Stimulated activated CD8-positive, alpha-beta memory T cell treated with anti-CD3 and anti-CD28 coated beads, Interleukin-15, amount 100 ng/mL, for 48 hours (primary cell): ENCODE data around the gene ASB3.
"Not testable (repeated sequence)": the region's sequence is repeated elsewhere in the genome, so short reads cannot be mapped to it uniquely, and the experiment has no call there.

Experiments used
- DNase-seq, 2 donors: peaks; one replicate each; pipeline ENCODE4 v3.0.0-alpha.2; 2020; ENCODE audit warnings: low read depth in 2 of 2

The ASB3 gene, protein sequence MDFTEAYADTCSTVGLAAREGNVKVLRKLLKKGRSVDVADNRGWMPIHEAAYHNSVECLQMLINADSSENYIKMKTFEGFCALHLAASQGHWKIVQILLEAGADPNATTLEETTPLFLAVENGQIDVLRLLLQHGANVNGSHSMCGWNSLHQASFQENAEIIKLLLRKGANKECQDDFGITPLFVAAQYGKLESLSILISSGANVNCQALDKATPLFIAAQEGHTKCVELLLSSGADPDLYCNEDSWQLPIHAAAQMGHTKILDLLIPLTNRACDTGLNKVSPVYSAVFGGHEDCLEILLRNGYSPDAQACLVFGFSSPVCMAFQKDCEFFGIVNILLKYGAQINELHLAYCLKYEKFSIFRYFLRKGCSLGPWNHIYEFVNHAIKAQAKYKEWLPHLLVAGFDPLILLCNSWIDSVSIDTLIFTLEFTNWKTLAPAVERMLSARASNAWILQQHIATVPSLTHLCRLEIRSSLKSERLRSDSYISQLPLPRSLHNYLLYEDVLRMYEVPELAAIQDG

DNA sequence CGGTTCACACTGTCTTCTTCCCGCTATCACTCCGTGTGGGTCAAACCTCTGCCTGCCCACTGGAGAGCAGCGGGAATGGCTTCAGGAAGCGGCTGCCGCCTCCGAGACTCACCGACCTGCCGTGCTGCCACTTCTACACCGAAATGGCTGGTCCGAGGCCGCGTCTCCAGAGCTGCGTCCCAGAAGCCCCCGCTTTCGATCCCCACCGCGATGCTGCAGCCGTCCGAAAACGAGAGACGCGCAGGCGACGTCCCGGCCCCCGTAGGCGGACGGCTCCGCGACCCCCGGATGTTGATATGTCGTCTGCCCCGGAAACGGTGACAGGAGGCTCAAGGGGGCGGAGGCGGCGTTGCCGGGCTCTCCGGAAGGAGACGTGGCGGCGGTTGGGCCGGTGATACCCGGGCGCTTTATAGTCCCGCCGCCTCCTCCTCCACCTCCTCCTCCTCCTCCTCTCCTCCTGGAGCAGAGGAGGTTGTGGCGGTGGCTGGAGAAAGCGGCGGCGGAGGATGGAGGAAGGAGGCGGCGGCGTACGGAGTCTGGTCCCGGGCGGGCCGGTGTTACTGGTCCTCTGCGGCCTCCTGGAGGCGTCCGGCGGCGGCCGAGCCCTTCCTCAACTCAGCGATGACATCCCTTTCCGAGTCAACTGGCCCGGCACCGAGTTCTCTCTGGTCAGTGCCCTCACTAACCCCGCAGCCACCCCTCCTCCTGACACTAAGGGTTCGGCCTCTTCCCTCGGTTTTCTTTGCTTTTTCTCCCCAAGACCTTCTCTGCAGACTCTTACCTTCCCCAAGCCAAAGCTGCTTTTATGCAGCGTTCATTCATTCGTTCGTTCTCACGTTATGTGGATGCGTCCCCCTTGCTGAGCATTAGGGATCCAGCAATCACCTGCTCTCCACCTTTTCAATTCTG, at the start of gene ASB3, which contains the start of gene ERLEC1:
Gene ASB3 (minus strand): TSS at position 249 of the 909 bp plus-strand sequence. CDS start 21,381 bp downstream, outside the sequence.
Gene ERLEC1 (plus strand): TSS at position 340 of the 909 bp plus-strand sequence. CDS start 167 bp downstream, at position 507.
- peak; percentile 87 to 90 for DNase-seq

DNA sequence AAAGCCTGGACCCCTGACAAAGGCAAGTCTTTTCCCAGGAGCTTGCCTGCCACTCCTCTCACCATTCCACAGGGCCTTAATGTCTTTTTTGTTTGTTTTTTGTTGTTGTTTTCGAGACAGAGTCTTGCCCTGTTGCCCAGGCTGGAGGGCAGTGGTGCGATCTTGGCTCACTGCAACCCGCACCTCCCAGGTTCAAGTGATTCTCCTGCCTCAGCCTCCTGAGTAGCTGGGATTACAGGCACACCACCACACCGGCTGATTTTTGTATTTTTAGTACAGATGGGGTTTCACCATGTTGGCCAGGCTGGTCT, 43.2 kb upstream of the ASB3 start:
- DNase-seq, result not testable (repeated sequence)

DNA sequence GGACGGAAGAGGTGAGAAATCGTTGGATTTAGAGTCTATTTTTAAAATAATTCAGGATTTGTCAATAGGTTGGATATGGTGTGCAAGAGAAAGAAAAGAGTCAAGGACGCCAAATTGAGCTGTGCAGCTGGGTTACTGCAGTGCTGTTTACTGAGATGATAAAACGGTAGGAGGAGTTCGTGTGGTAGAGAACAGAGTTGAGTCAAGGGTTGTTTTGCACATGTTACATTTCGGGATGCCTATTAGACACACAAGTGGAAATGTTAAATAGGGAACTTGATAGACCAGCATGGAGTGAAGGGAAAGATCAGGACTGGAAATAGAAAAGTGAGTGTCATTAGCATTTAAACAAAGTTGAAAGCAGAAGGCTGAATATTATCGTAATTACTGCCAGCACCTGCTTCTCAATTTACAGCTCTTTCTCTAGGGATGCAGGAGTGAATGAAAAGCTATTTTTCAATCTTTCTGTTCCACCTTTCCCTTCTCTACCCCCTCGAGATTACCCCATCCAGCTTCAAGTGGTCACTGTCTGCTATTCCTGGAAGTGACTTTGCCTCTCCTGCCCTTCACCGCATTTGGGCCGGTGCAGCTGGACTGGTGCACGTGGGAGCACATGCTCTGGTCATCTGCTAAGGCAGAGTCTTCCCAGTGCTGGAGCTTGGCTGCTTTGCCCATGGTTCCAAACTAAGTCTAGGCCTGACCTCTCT, 42.7 kb upstream of the ASB3 start:
- no peak for DNase-seq

DNA sequence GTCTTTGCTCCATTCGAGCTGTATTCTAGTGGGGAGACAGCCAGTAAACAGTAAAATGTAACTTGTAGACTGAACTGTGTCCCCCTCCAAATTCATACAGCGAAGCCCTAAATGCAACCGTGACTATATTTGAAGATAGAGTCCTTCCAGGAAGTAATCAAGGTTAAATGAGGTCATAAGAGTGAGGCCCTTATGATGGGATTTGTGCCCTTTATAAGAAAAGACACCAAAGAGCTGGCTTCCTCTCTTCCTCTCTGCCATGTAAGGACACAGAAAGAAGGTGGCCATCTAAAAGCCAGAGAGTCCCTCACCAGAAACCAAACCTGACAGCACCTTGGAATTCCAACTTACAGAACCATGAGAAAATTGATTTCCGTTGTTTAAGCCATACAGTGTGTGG, 41.6 kb upstream of the ASB3 start:
- DNase-seq, result no peak

DNA sequence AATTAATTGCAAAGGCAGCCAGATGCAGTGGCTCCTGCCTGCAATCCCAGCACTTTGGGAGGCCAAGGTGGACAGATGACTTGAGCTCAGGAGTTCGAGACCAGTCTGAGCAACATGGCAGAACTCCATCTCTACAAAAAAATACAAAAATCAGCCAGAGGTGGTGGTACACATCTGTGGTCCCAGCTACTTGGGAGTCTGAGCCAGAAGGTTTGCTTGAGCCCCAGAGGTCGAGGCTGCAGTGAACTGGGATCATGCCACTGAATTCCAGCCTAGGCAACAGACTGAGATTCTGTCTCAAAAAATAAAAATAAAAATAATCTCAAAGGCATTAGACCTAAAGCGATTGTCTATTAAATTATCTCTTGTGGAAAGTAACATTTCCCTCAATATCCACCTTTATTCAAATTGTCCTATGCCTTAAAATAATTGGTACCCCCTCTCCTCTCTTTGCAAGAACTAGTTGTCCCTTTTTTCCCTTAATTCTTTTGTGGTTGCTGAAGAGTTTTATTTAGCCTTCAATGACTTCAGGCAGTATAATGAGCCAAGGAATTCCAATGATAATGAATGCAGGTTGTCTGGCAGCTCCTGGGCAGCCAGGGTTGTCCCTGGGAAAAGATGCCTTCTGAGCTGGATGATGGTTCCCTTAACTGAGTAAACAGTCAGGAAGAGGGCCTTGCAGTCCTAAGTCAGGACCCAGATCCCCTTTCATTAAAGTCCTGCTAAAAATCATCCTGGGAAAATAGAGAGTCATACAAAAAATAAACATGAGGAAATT, 40.8 kb upstream of the ASB3 start:
- DNase-seq, result no peak

DNA sequence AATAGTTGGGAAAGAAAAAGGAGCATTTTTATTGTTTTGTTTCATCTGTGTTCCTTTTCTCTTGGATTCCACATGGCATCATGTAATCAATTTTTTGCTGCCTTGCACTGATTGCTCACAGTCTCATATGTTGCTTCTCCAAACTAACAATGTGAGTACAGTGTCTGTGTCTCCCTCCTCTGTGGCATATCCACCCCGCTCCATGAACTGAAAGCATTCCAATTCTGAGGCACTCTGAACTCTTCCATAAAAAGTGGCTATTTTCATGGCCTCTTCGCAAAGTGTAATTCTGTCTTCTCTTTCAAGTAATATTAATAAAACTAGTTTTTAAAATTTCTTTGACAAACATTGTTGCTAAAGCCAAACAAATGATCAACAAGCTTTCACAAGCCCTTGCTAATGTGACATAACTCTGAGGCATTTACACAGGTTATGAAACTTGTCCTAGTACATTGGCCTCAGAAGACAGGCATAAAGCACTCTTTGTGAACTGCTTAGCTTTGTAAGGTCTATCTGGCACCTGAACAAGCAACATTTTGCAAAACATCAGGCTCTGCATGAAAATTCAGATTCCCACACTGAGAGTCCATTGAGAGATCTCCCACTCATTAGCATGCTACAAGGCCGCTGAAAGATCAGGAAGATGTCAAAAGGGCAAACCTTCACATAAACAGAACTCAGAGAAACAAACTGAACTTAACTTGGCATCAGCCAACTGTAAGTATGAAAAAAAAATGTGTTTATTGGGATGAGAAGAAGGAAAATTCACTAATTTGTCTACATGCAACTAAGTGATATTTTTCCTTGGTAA, 40.0 kb upstream of the ASB3 start:
- DNase-seq, result no peak

DNA sequence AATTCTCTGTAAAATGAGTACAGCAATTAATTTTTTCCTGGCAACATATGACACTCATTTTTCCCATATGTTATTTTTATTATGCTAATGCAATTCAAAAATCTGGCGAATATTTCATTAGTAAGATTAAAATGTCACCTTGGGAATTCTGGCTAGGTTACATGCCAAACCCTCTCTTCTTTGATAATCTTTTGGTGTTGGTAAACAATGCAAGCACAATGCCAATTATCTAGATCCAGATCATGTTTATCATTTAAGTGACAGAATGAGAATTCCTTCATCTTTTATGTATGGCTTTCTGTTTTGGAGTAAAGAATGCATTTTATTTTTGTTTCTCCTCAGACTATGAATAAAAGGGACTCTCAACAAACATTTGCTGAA, 39.3 kb upstream of the ASB3 start:
- DNase-seq, result no peak

DNA sequence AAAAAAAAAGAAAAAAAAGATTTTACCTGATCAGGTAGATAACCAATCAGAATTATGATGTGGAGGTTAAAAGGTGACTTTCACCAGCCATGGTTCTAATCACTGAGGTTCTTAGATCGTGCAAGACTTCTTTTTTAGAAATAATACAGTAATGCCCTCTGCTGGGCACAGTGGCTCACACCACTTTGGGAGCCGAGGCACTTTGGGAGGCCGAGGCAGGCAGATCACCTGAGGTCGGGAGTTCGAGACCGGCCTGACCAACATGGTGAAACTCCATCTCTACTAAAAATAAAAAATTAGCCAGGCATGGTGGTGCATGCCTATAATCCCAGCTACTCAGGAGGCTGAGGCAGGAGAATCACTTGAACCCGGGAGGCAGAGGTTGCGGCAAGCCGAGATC, 36.9 kb upstream of the ASB3 start:
- peak in 1 of 2 donors; percentile 3 for DNase-seq

DNA sequence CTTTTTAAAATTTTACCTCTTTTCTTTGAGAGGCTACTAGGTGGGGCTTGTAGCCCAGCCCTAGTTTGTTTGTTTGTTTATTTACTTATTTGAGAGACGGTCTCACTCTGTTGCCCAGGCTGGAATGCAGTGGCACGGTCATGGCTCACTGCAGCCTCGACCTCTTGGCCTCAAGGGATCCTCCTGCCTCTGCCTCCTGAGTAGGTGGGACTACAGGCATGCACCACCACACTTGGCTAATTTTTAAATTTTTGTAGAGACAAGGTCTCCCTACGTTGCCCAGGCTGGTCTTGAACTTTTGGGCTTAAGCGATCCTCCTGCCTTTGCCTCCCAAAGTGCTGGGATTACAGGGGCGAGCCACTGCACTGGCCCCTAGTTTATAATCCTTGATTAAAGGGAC, 35.1 kb upstream of the ASB3 start:
- no peak for DNase-seq

DNA sequence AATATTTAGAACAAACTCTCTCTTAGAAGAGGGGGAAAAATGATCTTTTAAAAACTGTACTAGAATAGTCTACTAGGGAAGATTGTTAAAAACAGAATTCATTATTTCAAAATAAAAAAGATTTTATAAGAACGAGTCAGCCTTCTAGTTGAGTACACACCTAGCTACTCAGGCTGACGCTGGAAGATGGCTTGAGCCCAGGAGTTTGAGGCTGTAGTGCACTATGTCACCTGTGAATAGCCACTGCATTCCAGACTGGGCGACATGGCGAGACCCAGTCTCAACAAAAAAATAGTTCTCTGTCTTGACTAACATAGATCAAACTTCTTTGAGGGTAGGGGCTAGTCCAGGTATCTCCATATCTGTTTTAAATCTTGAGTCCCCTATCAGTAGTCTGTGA, 34.0 kb upstream of the ASB3 start:
- DNase-seq, result no peak

DNA sequence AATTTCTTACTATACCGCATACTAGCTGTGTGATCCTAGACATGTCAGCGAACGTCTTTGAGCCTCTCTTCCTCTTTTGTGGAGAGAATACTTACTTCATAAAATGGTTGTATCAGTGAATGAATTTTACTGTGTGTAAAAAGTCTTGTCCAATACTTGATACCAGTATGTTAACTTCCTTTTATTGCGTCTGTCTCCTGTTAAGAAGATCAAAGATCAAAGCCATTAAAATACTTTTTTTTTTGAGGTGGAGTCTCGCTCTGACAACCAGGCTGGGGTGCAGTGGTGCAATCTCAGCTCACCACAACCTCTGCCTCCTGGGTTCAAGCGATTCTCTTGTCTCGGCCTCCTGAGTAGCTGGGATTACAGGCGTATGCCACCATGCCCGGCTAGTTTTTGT, 33.3 kb upstream of the ASB3 start:
- no peak for DNase-seq

DNA sequence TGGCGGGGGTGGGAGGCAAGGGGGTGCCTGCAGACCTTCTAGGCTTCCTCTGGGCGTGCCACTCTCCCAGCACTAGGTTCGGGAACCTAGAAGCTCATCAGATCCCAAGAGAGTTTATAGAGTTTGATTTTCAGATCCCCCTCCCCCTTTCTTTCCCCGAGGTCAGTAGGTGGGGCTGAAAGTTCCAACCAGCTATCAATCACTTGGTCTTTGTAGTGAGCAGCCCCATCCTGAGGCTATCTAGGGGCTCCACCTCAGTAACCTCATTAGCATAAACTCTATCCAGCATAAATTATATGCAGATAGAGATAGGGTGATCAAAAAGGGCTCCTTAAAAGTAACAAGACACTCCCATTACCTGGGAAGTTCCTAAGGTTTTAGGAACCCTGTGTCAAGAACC, 32.9 kb upstream of the ASB3 start:
- DNase-seq, result no peak

DNA sequence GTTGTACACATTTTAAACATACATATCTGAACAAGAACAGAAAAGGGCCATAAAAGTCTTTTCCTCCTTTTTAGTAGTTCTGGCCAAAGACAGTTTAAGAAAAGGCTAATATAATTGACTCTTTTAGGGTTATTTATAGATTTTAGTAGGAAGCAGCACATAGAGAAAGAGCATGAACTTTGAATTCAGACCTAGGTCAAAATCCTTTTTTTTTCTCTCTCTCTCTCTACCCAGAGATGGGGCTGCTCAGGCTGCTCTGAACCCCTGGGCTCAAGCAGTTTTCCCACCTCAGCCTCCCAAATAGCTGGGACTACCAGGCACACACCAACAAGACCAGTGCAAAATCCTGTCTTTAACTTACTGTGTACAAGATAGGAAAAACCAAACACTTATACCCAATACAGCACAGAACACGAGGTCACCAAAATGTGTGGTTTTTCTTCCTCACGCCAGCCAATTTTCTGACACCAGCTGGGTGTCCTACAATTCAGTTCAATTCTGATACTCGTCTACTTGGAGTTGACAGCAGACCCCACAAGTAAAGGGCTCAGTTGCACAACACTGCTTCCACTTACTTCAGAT, 32.2 kb upstream of the ASB3 start:
- DNase-seq, result no peak

DNA sequence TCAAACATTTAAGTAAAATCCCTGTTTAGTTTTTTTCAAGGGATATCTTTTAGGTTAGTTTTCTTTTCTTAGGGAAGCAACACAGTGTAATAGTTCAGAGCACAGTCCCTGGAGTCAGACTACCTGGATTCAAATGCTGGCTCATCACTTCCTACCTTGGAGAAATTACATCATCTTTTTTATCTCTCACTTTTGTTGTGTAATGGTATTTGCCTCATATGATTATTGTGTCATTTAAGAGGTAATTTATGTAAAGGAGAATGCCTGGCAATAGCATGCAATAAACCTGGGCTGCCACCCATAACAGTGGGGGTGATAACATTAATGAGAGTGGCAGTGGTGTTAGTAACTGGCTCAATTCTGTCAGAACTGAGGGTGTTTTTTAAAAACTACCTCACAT, 26.4 kb upstream of the ASB3 start:
- DNase-seq, result no peak

DNA sequence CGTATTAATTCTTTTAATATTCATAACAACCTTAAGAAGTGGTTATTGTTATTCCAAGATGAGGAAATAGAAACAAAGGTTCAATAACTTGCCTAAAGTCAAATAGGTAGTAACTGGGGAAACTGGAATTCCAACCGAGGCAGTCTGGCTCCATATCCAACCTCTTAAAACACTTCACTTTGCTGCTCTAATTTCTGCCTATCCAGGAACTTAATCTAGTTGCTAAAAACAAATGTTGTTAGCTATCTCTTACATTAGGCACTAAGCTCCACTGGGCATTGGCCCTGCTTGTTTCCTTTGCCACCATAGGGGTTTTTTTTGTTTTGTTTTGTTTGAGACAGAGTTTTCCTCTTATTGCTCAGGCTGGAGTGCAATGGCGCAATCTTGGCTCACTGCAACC, 24.8 kb upstream of the ASB3 start:
- no peak for DNase-seq

DNA sequence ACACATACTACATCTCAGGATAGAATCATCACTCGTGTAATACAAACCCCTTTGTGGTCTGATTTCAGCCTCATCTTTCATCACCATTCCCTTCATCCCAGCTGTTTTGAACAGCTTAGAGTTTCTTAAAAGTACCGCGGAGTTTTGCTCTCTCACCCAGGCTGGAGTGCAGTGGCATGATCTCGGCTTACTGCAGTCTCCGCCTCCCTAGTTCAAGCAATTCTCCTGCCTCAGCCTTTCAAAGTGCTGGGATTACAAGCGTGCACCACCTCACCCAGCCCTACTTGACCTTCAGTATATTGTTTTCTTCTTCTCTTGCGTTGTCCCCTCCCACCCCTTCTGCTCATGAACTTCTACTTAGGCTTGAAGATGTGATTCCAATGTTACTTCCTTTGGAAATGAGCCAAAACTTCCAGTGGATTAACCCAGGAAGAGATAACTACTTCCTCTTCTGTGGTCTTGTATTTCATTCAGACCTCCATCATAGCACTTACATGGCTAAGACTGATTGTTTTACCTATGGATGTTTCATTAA, 15.9 kb upstream of the ASB3 start:
- no peak for DNase-seq

DNA sequence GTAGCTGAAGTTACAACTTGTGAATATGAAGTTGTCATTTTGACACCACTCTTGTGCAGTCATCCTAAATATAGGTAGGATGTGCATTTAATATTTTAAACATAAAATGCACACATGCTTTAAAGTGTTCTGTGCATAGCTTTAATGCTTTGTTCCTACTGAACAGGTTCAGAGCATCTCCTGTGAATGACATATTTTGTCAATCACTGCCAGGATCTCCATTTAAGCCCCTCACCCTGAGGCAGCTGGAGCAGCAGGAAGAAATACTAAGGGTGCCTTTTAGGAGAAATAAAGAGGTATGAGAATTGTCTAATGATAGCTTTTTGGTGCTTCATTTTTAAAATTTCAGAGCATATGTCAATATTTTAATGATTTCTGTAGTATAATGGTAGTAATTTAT, 14.8 kb upstream of the ASB3 start:
- no peak for DNase-seq

DNA sequence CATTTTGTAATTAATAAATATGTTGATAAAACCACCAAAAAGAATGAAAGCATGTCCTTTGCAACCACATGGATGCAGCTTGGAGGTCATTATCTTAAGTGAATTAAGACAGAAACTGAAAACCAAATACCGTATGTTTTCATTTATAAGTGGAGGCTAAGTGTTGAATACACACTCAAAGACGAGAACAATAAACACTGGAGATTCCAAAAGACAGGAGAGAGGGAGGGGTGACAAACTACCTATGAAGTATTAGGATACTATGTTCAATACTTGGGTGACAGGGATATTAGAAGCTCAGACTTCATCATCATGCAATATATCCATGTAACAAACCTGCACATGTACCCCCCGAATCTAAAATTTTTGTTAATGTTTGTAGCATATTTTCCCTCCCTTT, 7.1 kb upstream of the ASB3 start:
- DNase-seq, result no peak

DNA sequence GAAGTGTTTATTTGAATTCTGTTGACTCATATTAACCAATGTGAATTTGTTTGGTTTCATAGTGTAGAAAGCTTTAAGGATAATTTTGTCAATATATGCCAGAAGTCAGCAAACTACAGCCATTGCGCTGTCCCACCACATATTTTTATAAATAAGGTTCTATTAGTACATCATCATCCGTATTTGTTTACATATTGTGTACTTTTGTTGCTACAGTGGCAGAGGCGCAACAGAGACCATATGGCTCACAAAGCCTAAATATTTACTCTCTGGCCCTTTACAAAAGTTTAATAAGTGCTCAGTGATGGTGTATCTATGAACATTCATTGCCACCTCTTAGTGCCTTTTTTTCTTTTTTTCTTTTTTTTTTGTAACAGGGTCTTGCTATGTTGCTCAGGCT, 6.5 kb upstream of the ASB3 start:
- DNase-seq, result no peak
